Spleen (tissue), 11 donors: ENCODE measurements around the gene SCP2. TPM values are rescaled to one million over a fixed set of nuclear protein-coding genes. Genes with fewer than 3 reads are reported as not detected.

Source experiments
- DNase-seq: peaks from one replicate; pipeline ENCODE4 v3.0.0-alpha.2; 2020
- H3K27ac ChIP-seq, 8 donors: fragments of 200-600 bp; sonication (generic) in 7 of 8; 1 replicate in 4 of 8; 2 replicates in 4 of 8; pipeline versions ENCODE4 v1.5.0 to v1.8.0; 2016 to 2021; ENCODE audit warnings: inconsistent platforms in 4 of 8, mild to moderate bottlenecking in 4 of 8, moderate library complexity in 1 of 8
- H3K27me3 ChIP-seq, 7 donors: fragments of 200-600 bp; sonication (generic) in 6 of 7; replicated peaks in 1 of 7; 1 replicate in 4 of 7; 2 replicates in 3 of 7; pipeline versions ENCODE4 v1.5.0 to v1.8.0; 2016 to 2021; ENCODE audit warnings: inconsistent platforms in 3 of 7, mild to moderate bottlenecking in 1 of 7
- H3K36me3 ChIP-seq, 6 donors: fragments of 200-600 bp; sonication (generic) in 5 of 6; 1 replicate in 4 of 6; 2 replicates in 2 of 6; pipeline versions ENCODE4 v1.5.0 to v1.8.0; 2016 to 2021; ENCODE audit warnings: inconsistent platforms in 2 of 6
- H3K4me1 ChIP-seq, 6 donors: fragments of 200-600 bp; sonication (generic) in 5 of 6; 1 replicate in 3 of 6; 2 replicates in 3 of 6; pipeline versions ENCODE4 v1.5.0 to v1.8.0; 2016 to 2021; ENCODE audit warnings: inconsistent platforms in 3 of 6
- H3K4me3 ChIP-seq, 8 donors: fragments of 200-600 bp; sonication (generic) in 7 of 8; 1 replicate in 4 of 8; 2 replicates in 4 of 8; pipeline versions ENCODE4 v1.5.0 to v1.8.0; 2016 to 2021; ENCODE audit warnings: inconsistent platforms in 4 of 8, mild to moderate bottlenecking in 4 of 8, moderate library complexity in 2 of 8
- H3K9me3 ChIP-seq, 8 donors: fragments of 200-600 bp; sonication (generic) in 7 of 8; 1 replicate in 4 of 8; 2 replicates in 4 of 8; pipeline versions ENCODE4 v1.5.0 to v1.8.0; 2016 to 2021; ENCODE audit warnings: inconsistent platforms in 4 of 8
- CTCF ChIP-seq, 11 experiments: fragments of 200-600 bp in 7 of 11; fragments of 450-650 bp in 4 of 11; sonication (generic) in 4 of 11; IDR thresholded peaks in 8 of 11; conservative IDR thresholded peaks in 3 of 11; 1 replicate in 7 of 11; 2 replicates in 4 of 11; pipeline versions ENCODE4 v1.4.0 to v1.8.0; 2016 to 2021; ENCODE audit warnings: antibody characterized with exemption in 11 of 11, inconsistent platforms in 4 of 11, mild to moderate bottlenecking in 1 of 11
- POLR2A ChIP-seq, 3 donors: fragments of 450-650 bp; IDR thresholded peaks; one replicate each; pipeline ENCODE4 v1.5.1; 2017; ENCODE audit warnings: antibody characterized with exemption in 3 of 3, mild to moderate bottlenecking in 1 of 3
- POLR2AphosphoS5 ChIP-seq, 3 donors: sonication (generic); formaldehyde crosslinking; IDR thresholded peaks; one replicate each; pipeline ENCODE4 v1.5.1; 2017; ENCODE audit warnings: antibody characterized with exemption in 3 of 3
- WGBS, 5 donors: extraction: QIAGEN DNeasy Blood & Tissue Kit in 3 of 5; methylation state at CpG; one replicate each; pipeline versions ENCODE4 v1.1.5 to v1.1.7; 2013 to 2018; 5-methylcytosine and 5-hydroxymethylcytosine counted together
- intact Hi-C: fragments of 100-400 bp; cut with DNase I; formaldehyde crosslinking; loops from one replicate; pipeline ENCODE4 v1.15.0; 2023; ENCODE audit warnings: low total_unique reads
- polyA plus RNA-seq, 3 donors: library from polyadenylated mRNA; stranded (reverse); fragments of 200-250 nt; gene quantifications; one replicate each; pipeline ENCODE4 v1.2.1, GENCODE V29; 2013
- total RNA-seq, 7 donors: library from RNA; depleted of rRNA in 3 of 7; stranded (reverse); fragments of >200 nt in 3 of 7; fragmentation: NEBNext Ultra II Directional in 4 of 7; extraction: Animal tissue kit (Norgen Biotek cat#: 25700) in 4 of 7; gene quantifications; one replicate each; pipeline versions ENCODE4 v1.1.0 to v1.2.1, GENCODE V29; 2016 to 2021
- donor health status: healthy with polysubstance abuse.
- donor health status: DM: no; HTN: no; CAD: no; lungs with moderate emphysema.
- donor health status: DM: no; HTN: no; CAD: no.
- donor health status: Bipolar disorder and iron deficiency.
- donor health status: healthy.
- donor health status: DM: no; HTN: no; CAD: no.
- donor health status: DM: yes; HTN: yes; CAD: no.

The SCP2 gene
- total and polyA plus RNA-seq, 10 donors, result 69.4 to 105 (median 83.6) TPM

- WGBS, 5 donors, result 95 to 99% (median 97%) methylated on average over 2 of the region's 2 CpGs
- DNase-seq, result no peak
- intact Hi-C loops, result no loop called here
- TF ChIP-seq POLR2AphosphoS5 (IDR thresholded peaks at IDR 0.05) (no peak), POLR2A (IDR thresholded peaks at IDR 0.05) (no peak), CTCF (IDR thresholded peaks at IDR 0.05 in 8 of 11, conservative IDR thresholded peaks at IDR 0.05 in 3 of 11) (no peak)
- H3K9me3 ChIP-seq, result no peaks in the 10 kb centered on the region
- peaks cover 0 to 3% (median 0%) of the 10 kb centered on the region in 6 donors for H3K4me1 ChIP-seq
- H3K36me3 ChIP-seq, result peaks cover 3 to 94% (median 36%) of the 10 kb centered on the region in 6 donors
- H3K4me3 ChIP-seq, result no peak overlapping the region
- no peaks in the 10 kb centered on the region for H3K27me3 ChIP-seq
- no peak overlapping the region for H3K27ac ChIP-seq
These were observed 123.2 kb downstream of the SCP2 start for GRCh38 chr1:53050310-53050709.

- WGBS, 5 donors, result 39 to 94% (median 84%) methylated on average over 1 of the region's 1 CpG
- TF ChIP-seq POLR2AphosphoS5 (IDR thresholded peaks at IDR 0.05) (no peak), POLR2A (IDR thresholded peaks at IDR 0.05) (no peak), CTCF (IDR thresholded peaks at IDR 0.05 in 8 of 11, conservative IDR thresholded peaks at IDR 0.05 in 3 of 11) (no peak)
- Histone ChIP-seq H3K36me3 (peaks cover 3 to 84% (median 36%) of the 10 kb centered on the region in 6 donors), H3K9me3 (no peaks in the 10 kb centered on the region), H3K4me3 (no peak overlapping the region), H3K27me3 (no peaks in the 10 kb centered on the region), H3K4me1 (peaks cover 0 to 3% (median 0%) of the 10 kb centered on the region in 6 donors), H3K27ac (no peak overlapping the region)
- DNase-seq, result no peak
- intact Hi-C loops, result no loop called here
These were observed 124.6 kb downstream of the SCP2 start for GRCh38 chr1:53051676-53052075.

- intact Hi-C loops, result no loop called here
- Histone ChIP-seq H3K36me3 (peaks cover 0 to 29% (median 6%) of the 10 kb centered on the region in 6 donors), H3K4me1 (peaks cover 0 to 11% (median 8%) of the 10 kb centered on the region in 6 donors), H3K27me3 (peaks cover 0 to 30% (median 16%) of the 10 kb centered on the region in 7 donors), H3K27ac (no peak overlapping the region), H3K4me3 (no peak overlapping the region), H3K9me3 (no peaks in the 10 kb centered on the region)
- TF ChIP-seq POLR2A (IDR thresholded peaks at IDR 0.05), result no peak
- TF ChIP-seq CTCF (IDR thresholded peaks at IDR 0.05 in 8 of 11, conservative IDR thresholded peaks at IDR 0.05 in 3 of 11), result no peak
- TF ChIP-seq POLR2AphosphoS5 (IDR thresholded peaks at IDR 0.05), result no peak
- 88 to 93% (median 92%) methylated on average over 2 of the region's 2 CpGs for WGBS, 5 donors
- DNase-seq, result no peak
These were observed 130.1 kb downstream of the SCP2 start for GRCh38 chr1:53057127-53057526.

- no peak overlapping the region for H3K27ac ChIP-seq
- whole genome bisulfite sequencing, 5 donors, result 73 to 89% (median 81%) methylated on average over 1 of the region's 1 CpG
- no peak for DNase-seq
- peaks cover 4 to 62% (median 34%) of the 10 kb centered on the region in 7 donors for H3K27me3 ChIP-seq
- TF ChIP-seq POLR2A (IDR thresholded peaks at IDR 0.05), result no peak
- TF ChIP-seq CTCF (IDR thresholded peaks at IDR 0.05 in 8 of 11, conservative IDR thresholded peaks at IDR 0.05 in 3 of 11), result no peak
- TF ChIP-seq POLR2AphosphoS5 (IDR thresholded peaks at IDR 0.05), result no peak
- peaks cover 4 to 22% (median 19%) of the 10 kb centered on the region in 6 donors for H3K4me1 ChIP-seq
- H3K9me3 ChIP-seq, result no peaks in the 10 kb centered on the region
- H3K36me3 ChIP-seq, result no peaks in the 10 kb centered on the region
- H3K4me3 ChIP-seq, result no peak overlapping the region
- intact Hi-C loops, result no loop called here
These were observed 133.5 kb downstream of the SCP2 start for GRCh38 chr1:53060579-53060978.
